Calu3 (cell line): ENCODE results near the gene C2orf66. TPM values are rescaled to one million over a fixed set of nuclear protein-coding genes. Genes with fewer than 3 reads are reported as not detected.

Experiments
- BruUV-seq: library from RNA; stranded (reverse); fragments of 400-500 nt; replicated peaks from 2 replicates; lab custom pipeline; 2021; lab: Mats Ljungman, UMichigan
- CTCF ChIA-PET: fragments of 300-600 bp; sonication (Branson Sonifier 250); formaldehyde crosslinking; loops from one replicate; lab custom pipeline; 2022; ENCODE audit warnings: antibody characterized with exemption; lab: Charles Lee
- DNase-seq: peaks from one replicate; pipeline ENCODE4 v3.0.0; 2022
- H3K27ac Mint-ChIP-seq: one replicate; pipeline ENCODE4 v1.8.0; 2022; ENCODE audit warnings: mixed read lengths; ENCODE audit not compliant: unreplicated experiment
- H3K27me3 Mint-ChIP-seq: one replicate; pipeline ENCODE4 v1.8.0; 2022; ENCODE audit warnings: mixed read lengths; ENCODE audit not compliant: unreplicated experiment
- H3K36me3 Mint-ChIP-seq: one replicate; pipeline ENCODE4 v1.8.0; 2022; ENCODE audit warnings: mild to moderate bottlenecking, moderate library complexity, mixed read lengths; ENCODE audit not compliant: insufficient read depth, unreplicated experiment
- H3K4me1 Mint-ChIP-seq: one replicate; pipeline ENCODE4 v1.8.0; 2022; ENCODE audit warnings: mild to moderate bottlenecking, low read depth, mixed read lengths; ENCODE audit not compliant: unreplicated experiment
- H3K4me3 Mint-ChIP-seq: one replicate; pipeline ENCODE4 v1.8.0; 2022; ENCODE audit warnings: mild to moderate bottlenecking, low read depth, moderate library complexity, mixed read lengths; ENCODE audit not compliant: unreplicated experiment
- H3K9me3 Mint-ChIP-seq: one replicate; pipeline ENCODE4 v1.8.0; 2022; ENCODE audit warnings: low read depth, mixed read lengths; ENCODE audit not compliant: unreplicated experiment
- CTCF ChIP-seq: fragments of 200-600 bp; IDR thresholded peaks from one replicate; pipeline ENCODE4 v1.8.0; 2022; ENCODE audit warnings: antibody characterized with exemption; ENCODE audit not compliant: unreplicated experiment
- intact Hi-C: fragments of 100-400 bp; cut with micrococcal nuclease; formaldehyde crosslinking; loops from one replicate; pipeline ENCODE4 v1.10.0; 2022; ENCODE audit not compliant: unreplicated experiment
- total RNA-seq: library from RNA; stranded (reverse); gene quantifications from 2 replicates; pipeline ENCODE4 v1.2.3, GENCODE V29; 2022

Gene C2orf66
- total RNA-seq, 1 experiment from 2014 or later = 0.35 TPM

DNA sequence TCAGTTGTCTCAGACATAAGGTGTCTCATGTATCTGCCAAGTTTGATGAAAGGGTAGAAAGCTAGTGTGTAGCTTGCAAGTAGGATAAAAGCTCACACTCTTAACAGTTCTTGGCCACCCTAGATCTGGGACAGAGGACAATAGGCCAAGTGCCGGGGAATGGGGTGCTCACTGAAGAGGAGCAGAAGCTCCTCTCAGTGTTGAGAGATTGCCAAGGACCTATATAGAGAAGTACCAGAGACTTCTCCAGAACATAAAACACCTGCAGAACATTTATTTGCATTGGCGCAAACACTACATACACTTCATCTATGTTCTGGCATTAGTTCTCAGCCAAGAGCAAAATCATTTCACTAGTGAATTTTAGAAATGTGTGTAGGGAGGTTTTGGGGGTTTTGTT, 6.8 kb downstream of the C2orf66 start:
- DNase-seq = no peak
- Mint-ChIP-seq H3K27ac (no peak overlapping the region), H3K27me3 (no peaks in the 10 kb centered on the region), H3K9me3 (no peaks in the 10 kb centered on the region), H3K36me3 (peaks cover 28% of the 10 kb centered on the region), H3K4me1 (peaks cover 18% of the 10 kb centered on the region), H3K4me3 (no peak overlapping the region)
- TF ChIP-seq CTCF = no peak
- intact Hi-C loops = no loop called here
- BruUV-seq = no TSS peak
- CTCF ChIA-PET = no interaction called here

DNA sequence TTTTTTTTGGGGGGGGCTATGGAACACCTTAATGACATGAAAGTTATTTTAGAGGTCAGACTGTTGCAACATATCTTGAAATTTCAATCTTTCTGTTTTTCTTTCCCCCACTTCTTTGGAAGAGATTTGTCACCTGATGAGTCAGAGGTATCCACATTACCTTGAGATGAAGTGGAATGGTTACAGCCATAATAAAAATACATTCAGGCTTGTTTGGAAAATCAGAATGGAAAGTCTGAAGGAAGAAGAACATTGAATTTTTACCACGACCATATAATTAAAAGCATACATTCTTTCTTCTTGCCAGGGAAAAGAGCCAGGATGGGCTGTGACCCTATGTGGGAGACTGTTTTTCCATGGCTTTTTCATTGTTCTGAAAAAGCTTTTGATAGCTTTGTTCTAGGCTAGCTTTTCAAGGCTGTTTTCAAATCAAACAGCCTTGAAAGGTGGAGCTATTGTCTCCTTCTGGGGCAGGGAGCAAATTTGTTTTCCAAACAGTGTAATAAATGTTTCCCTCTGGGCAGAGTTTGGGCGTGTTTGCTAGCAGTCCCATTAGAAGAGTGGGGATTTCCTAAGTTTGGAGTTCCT, 7.4 kb downstream of the C2orf66 start:
- Mint-ChIP-seq H3K4me3 (no peak overlapping the region), H3K36me3 (peaks cover 30% of the 10 kb centered on the region), H3K27me3 (no peaks in the 10 kb centered on the region), H3K4me1 (peaks cover 18% of the 10 kb centered on the region), H3K9me3 (no peaks in the 10 kb centered on the region), H3K27ac (no peak overlapping the region)
- no peak for DNase-seq
- BruUV-seq = no TSS peak
- intact Hi-C loops = no loop called here
- no peak for TF ChIP-seq CTCF
- CTCF ChIA-PET = no interaction called here

DNA sequence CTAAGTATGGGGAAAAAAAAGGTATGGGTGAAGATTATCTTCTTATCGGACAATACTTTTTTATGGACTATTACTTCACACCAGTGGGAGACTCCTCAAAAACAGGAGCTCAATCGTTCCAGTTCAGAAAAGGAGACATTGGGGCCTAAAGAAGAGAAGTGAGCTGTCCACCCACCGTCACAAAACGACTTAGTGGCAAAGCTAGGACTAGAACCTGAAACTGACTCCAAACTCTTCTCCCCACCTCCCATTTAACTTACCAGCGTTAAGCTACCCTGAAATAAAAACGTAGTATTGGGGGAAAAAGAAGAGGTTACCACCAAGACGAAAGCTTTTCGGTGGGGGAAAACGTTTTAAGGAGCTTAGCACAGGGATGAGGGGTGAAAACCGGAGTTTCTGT, 10.2 kb downstream of the C2orf66 start:
- Mint-ChIP-seq H3K27ac (peak overlapping the region; percentile 90), H3K9me3 (no peaks in the 10 kb centered on the region), H3K4me1 (peaks cover 18% of the 10 kb centered on the region), H3K36me3 (peaks cover 42% of the 10 kb centered on the region), H3K4me3 (peak overlapping the region; percentile 91), H3K27me3 (no peaks in the 10 kb centered on the region)
- CTCF ChIA-PET = interaction anchor here (0.7 to 1.0 kb wide), 4 partner anchors 25 to 408 kb away, joined by 4 read pairs; no protein-coding TSS in a partner anchor
- DNase-seq = no peak
- BruUV-seq = TSS peak; percentile 71
- no peak for TF ChIP-seq CTCF
- intact Hi-C loops = no loop called here

GRCh38 chr2:196792865-196793264, 16.3 kb downstream of the C2orf66 start:
- H3K36me3 Mint-ChIP-seq = peaks cover 36% of the 10 kb centered on the region
- CTCF ChIA-PET = no interaction called here

More at GRCh38 chr2:196792865-196793264, 16.3 kb downstream of the C2orf66 start:
- no peaks in the 10 kb centered on the region for H3K4me1 Mint-ChIP-seq
- no peak for DNase-seq
- H3K4me3 Mint-ChIP-seq = no peak overlapping the region
- H3K9me3 Mint-ChIP-seq = no peaks in the 10 kb centered on the region
- H3K27ac Mint-ChIP-seq = no peak overlapping the region
- no peaks in the 10 kb centered on the region for H3K27me3 Mint-ChIP-seq
- intact Hi-C loops = no loop called here
- BruUV-seq = no TSS peak
- no peak for TF ChIP-seq CTCF
